CD4-positive, alpha-beta T cell (primary cell): ENCODE results near the gene RTN4RL2. TPM values are rescaled to one million over a fixed set of nuclear protein-coding genes. Genes with fewer than 3 reads are reported as not detected.

ENCODE experiments used
- ATAC-seq: fragments of 200-7000 bp; cut with Tn5 transposase; one replicate; pipeline ENCODE4 v1.10.0; 2022; ENCODE audit warnings: mild to moderate bottlenecking; ENCODE audit not compliant: poor library complexity
- CTCF ChIA-PET: fragments of 350-600 bp; sonication (Branson Sonifier 250); formaldehyde crosslinking; loops from one replicate; lab custom pipeline; 2021; ENCODE audit warnings: antibody characterized with exemption, inconsistent platforms; lab: Charles Lee
- POLR2A ChIA-PET: fragments of 350-600 bp; sonication (Branson Sonifier 250); formaldehyde crosslinking; loops from one replicate; lab custom pipeline; 2021; ENCODE audit warnings: antibody characterized with exemption, inconsistent platforms; lab: Charles Lee
- DNase-seq, 14 experiments: peaks; one replicate each; pipeline ENCODE4 v3.0.0-alpha.2; 2013 to 2020; ENCODE audit warnings: mixed read lengths in 2 of 14
- H3K27ac ChIP-seq, 2 donors: one replicate each; pipeline versions ENCODE4 v1.5.1 to v1.7.0; 2013; ENCODE audit warnings: low read length in 2 of 2, low read depth in 1 of 2, mild to moderate bottlenecking in 1 of 2
- H3K27me3 ChIP-seq, 2 experiments: 1 replicate in 1 of 2; 2 replicates in 1 of 2; pipeline versions ENCODE4 v1.6.1 to v1.7.0; 2013; ENCODE audit warnings: low read length in 2 of 2, control low read depth in 1 of 2, mild to moderate bottlenecking in 1 of 2, moderate library complexity in 1 of 2; ENCODE audit not compliant: insufficient read depth in 2 of 2, control insufficient read depth in 1 of 2
- H3K36me3 ChIP-seq: one replicate; pipeline ENCODE4 v1.6.1; 2013; ENCODE audit warnings: low read length, control low read depth; ENCODE audit not compliant: insufficient read depth
- H3K4me1 ChIP-seq: one replicate; pipeline ENCODE4 v1.6.1; 2013; ENCODE audit warnings: low read length, control low read depth; ENCODE audit not compliant: insufficient read depth
- H3K4me3 ChIP-seq: one replicate; pipeline ENCODE4 v1.5.1; 2013; ENCODE audit warnings: mild to moderate bottlenecking, low read length, moderate library complexity
- H3K9me3 ChIP-seq, 2 experiments: 1 replicate in 1 of 2; 2 replicates in 1 of 2; pipeline versions ENCODE4 v1.6.1 to v1.7.0; 2013; ENCODE audit warnings: low read length in 2 of 2, mild to moderate bottlenecking in 2 of 2, control low read depth in 1 of 2, moderate library complexity in 1 of 2; ENCODE audit not compliant: control insufficient read depth in 1 of 2, insufficient read depth in 1 of 2
- H3K27ac Mint-ChIP-seq: one replicate; pipeline ENCODE4 v1.8.0; 2020; ENCODE audit warnings: mixed read lengths
- H3K27me3 Mint-ChIP-seq: one replicate; pipeline ENCODE4 v1.8.0; 2021; ENCODE audit warnings: mixed read lengths
- H3K36me3 Mint-ChIP-seq: one replicate; pipeline ENCODE4 v1.8.0; 2021; ENCODE audit warnings: low read depth, mixed read lengths
- H3K4me1 Mint-ChIP-seq: one replicate; pipeline ENCODE4 v1.8.0; 2021; ENCODE audit warnings: low read depth, mixed read lengths
- H3K4me3 Mint-ChIP-seq: one replicate; pipeline ENCODE4 v1.8.0; 2020; ENCODE audit warnings: mild to moderate bottlenecking, mixed read lengths
- H3K9me3 Mint-ChIP-seq: one replicate; pipeline ENCODE4 v1.8.0; 2020; ENCODE audit warnings: mixed read lengths
- intact Hi-C, 2 experiments: fragments of 100-400 bp; cut with DNase I in 1 of 2; cut with micrococcal nuclease in 1 of 2; formaldehyde crosslinking; loops; one replicate each; pipeline versions ENCODE4 v1.15.1 to v1.9.0; 2023 to 2025; cut with DNase I, micrococcal nuclease
- total RNA-seq, 174 experiments: library from RNA in 2 of 174; stranded (reverse) in 2 of 174; gene quantifications; one replicate each; pipeline ENCODE4 v1.2.3 and lab custom pipeline; 2021 to 2026
- TF ChIP-seq, protein P1 (sequence below): fragments of 200-600 bp; IDR thresholded peaks from one replicate; pipeline ENCODE4 v1.8.0; 2022; ENCODE audit warnings: antibody characterized with exemption, mild to moderate bottlenecking

The RTN4RL2 gene
- total RNA-seq, 2 experiments from 2014 or later, result 0.17 to 0.19 TPM

DNA sequence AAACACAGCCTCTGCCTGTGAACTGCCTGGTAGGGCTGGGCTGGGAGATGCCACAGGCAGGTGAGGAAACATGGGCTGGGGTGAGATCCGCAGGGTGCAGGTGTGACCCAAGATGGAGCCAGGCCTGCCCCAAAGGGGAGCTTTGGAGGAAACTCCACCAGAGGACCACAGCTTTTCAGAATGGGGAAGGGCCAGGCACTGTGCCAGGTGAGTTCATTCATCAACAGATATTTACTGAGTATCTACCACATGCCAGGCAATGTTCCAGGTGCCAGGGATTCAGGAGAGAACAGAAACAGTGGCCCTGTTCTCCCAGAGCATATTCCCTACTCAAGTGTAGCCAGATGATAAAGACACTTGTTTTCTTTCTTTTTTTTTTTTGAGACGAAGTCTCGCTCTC lies 11.2 kb downstream of the RTN4RL2 start:
- Histone ChIP-seq H3K9me3 (no peaks in the 10 kb centered on the region), H3K4me1 (peaks cover 29% of the 10 kb centered on the region), H3K36me3 (no peaks in the 10 kb centered on the region), H3K27ac (no peak overlapping the region), H3K4me3 (no peak overlapping the region), H3K27me3 (no peaks in the 10 kb centered on the region)
- peaks cover 33% of the 10 kb centered on the region for H3K4me1 Mint-ChIP-seq
- no peaks in the 10 kb centered on the region for H3K9me3 Mint-ChIP-seq
- ChIA-PET POLR2A (no interaction called here), CTCF (no interaction called here)
- no peak overlapping the region for H3K27ac Mint-ChIP-seq
- no peaks in the 10 kb centered on the region for H3K36me3 Mint-ChIP-seq
- no peak for ATAC-seq
- TF ChIP-seq, protein P1, sequence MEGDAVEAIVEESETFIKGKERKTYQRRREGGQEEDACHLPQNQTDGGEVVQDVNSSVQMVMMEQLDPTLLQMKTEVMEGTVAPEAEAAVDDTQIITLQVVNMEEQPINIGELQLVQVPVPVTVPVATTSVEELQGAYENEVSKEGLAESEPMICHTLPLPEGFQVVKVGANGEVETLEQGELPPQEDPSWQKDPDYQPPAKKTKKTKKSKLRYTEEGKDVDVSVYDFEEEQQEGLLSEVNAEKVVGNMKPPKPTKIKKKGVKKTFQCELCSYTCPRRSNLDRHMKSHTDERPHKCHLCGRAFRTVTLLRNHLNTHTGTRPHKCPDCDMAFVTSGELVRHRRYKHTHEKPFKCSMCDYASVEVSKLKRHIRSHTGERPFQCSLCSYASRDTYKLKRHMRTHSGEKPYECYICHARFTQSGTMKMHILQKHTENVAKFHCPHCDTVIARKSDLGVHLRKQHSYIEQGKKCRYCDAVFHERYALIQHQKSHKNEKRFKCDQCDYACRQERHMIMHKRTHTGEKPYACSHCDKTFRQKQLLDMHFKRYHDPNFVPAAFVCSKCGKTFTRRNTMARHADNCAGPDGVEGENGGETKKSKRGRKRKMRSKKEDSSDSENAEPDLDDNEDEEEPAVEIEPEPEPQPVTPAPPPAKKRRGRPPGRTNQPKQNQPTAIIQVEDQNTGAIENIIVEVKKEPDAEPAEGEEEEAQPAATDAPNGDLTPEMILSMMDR, result no peak
- intact Hi-C loops, result no loop called here
- no peak for DNase-seq
- peaks cover 4% of the 10 kb centered on the region for H3K27me3 Mint-ChIP-seq
- no peak overlapping the region for H3K4me3 Mint-ChIP-seq

DNA sequence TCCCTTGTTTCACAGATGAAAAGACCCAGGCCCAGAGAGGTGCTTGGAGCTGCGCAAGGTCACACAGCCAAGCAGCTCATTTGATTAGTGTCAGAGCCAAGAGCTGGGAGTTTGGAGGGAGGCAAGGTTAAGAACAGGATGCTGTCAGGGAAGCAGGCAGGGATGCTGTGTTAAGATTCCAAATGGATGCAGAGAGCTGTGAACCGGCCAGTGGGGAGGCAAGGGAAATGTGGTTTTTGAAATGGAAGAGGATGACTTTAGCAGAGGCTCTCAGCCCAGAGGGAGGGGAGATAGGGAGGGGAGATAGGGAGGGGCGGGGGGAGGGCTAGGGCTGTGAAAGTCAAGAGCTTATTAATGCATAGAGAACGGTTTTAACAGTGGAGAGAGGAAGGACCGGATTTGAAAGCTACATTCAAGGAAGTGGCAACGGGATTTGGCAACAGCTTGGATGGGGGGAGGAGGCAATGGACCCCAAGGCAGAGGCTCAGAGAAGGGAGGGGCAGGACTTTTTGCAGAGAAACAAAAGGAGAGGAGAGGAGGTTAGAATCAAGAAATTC lies 13.0 kb downstream of the RTN4RL2 start:
- H3K4me3 Mint-ChIP-seq, result peak overlapping the region; percentile 49
- intact Hi-C loops, result no loop called here

DNA sequence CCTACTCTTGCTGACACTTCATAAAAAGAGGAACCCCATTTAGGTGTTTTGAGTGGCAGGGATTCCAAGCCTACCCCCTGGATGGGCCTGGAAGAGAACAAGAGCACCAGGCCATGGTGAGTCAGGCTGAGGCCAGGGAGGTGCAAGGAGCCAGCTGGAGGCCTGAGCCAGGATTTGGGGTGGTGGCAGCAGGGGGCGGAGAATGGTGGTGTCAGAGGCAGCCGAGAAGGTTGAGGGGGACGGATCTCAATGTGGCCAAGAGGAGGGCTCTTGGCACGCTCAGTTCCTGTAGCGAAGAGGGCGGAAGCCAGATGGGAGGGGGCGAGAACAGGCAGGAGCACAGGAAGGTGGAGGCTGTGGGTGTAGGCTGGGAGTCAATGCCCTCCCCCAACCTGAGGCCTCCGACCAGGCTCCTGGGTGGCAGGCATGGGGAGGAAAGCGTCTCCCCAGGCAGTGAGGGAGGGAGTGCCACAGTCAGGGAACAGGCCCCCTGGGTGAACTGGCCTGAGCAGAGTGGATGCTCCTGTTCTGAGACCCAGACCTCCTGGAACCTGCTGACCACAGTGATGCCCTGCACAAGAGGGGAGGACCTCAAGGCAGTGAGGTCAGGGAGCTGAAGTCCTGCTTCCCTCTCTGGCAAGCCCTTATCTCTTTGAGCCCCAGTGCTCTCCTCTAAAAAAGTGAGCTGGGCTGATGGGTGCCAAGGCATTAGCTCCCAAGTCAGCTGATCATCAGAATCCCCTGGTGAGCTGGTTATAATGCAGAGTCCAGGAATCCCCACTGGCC lies 13.9 kb downstream of the RTN4RL2 start:
- Histone ChIP-seq H3K27ac (no peak overlapping the region), H3K9me3 (no peaks in the 10 kb centered on the region), H3K36me3 (no peaks in the 10 kb centered on the region), H3K27me3 (peaks cover 0 to 4% of the 10 kb centered on the region in 2 experiments), H3K4me3 (no peak overlapping the region), H3K4me1 (peaks cover 36% of the 10 kb centered on the region)
- Mint-ChIP-seq H3K36me3 (no peaks in the 10 kb centered on the region), H3K4me3 (peak overlapping the region; percentile 80), H3K9me3 (no peaks in the 10 kb centered on the region), H3K27ac (peak overlapping the region; percentile 21), H3K27me3 (no peaks in the 10 kb centered on the region), H3K4me1 (peaks cover 33% of the 10 kb centered on the region)
- intact Hi-C loops, result loop anchor here in 1 of 2 experiments (2.0 kb wide), 1 partner anchor 13 kb away; the partner anchor contains the start of gene RTN4RL2
- peak; percentile 69 for ATAC-seq
- DNase-seq, result peak in 7 of 14 experiments; percentile 42 to 65 (median 58)
- ChIA-PET CTCF (interaction anchor here (0.7 to 1.1 kb wide), 3 partner anchors 16 to 19 kb away, joined by 3 to 5 read pairs (median 4); no protein-coding TSS in a partner anchor), POLR2A (interaction anchor here (1.4 to 2.2 kb wide), 3 partner anchors 14 to 32 kb away, joined by 3 to 10 read pairs (median 9); partner anchors contain the start of gene RTN4RL2)
- TF ChIP-seq, protein P1, result no peak

More for the DNA sequence above, 13.0 kb downstream of the RTN4RL2 start:
- no peaks in the 10 kb centered on the region for H3K36me3 Mint-ChIP-seq
- H3K27me3 ChIP-seq, result peaks cover 0 to 4% of the 10 kb centered on the region in 2 experiments
- peaks cover 4% of the 10 kb centered on the region for H3K27me3 Mint-ChIP-seq
- ATAC-seq (no peak), DNase-seq (no peak)
- H3K9me3 ChIP-seq, result no peaks in the 10 kb centered on the region
- ChIA-PET POLR2A (interaction anchor here (1.4 to 2.2 kb wide), 4 partner anchors 14 to 33 kb away, joined by 3 to 10 read pairs (median 7); partner anchors contain the start of gene RTN4RL2), CTCF (interaction anchor here (1.0 to 1.8 kb wide), 3 partner anchors 15 to 53 kb away, joined by 4 to 8 read pairs (median 4); no protein-coding TSS in a partner anchor)
- no peaks in the 10 kb centered on the region for H3K9me3 Mint-ChIP-seq
- H3K36me3 ChIP-seq, result no peaks in the 10 kb centered on the region
- TF ChIP-seq, protein P1, result no peak
- peaks cover 33% of the 10 kb centered on the region for H3K4me1 Mint-ChIP-seq
- H3K27ac Mint-ChIP-seq, result no peak overlapping the region
- no peak overlapping the region for H3K27ac ChIP-seq
- peaks cover 36% of the 10 kb centered on the region for H3K4me1 ChIP-seq
- no peak overlapping the region for H3K4me3 ChIP-seq
